H9 (cell line): ENCODE results near the gene TGOLN2. TPM values are rescaled to one million over a fixed set of nuclear protein-coding genes. Genes with fewer than 3 reads are reported as not detected.

Source experiments
- DNase-seq: peaks from one replicate; pipeline ENCODE4 v3.0.0-alpha.2; 2017
- H2AFZ ChIP-seq: one replicate; pipeline ENCODE4 v1.6.1; 2013; ENCODE audit warnings: mild to moderate bottlenecking, low read length, control low read depth, moderate library complexity
- H2AK5ac ChIP-seq: 2 replicates; pipeline ENCODE4 v1.6.1; 2013; ENCODE audit warnings: low read length, control low read depth, mixed read lengths; ENCODE audit not compliant: insufficient read length
- H2BK120ac ChIP-seq: one replicate; pipeline ENCODE4 v1.6.1; 2013; ENCODE audit warnings: low read depth, mild to moderate bottlenecking, low read length, control low read depth, inconsistent platforms; ENCODE audit not compliant: poor library complexity, severe bottlenecking
- H2BK12ac ChIP-seq: 2 replicates; pipeline ENCODE4 v1.6.1; 2013; ENCODE audit warnings: low read length, control low read depth, mixed read lengths, low read depth; ENCODE audit not compliant: insufficient read length
- H2BK15ac ChIP-seq: 2 replicates; pipeline ENCODE4 v1.6.1; 2013; ENCODE audit warnings: low read depth, low read length, control low read depth
- H2BK20ac ChIP-seq: one replicate; pipeline ENCODE4 v1.6.1; 2013; ENCODE audit warnings: low read depth, mild to moderate bottlenecking, low read length, control low read depth, inconsistent platforms; ENCODE audit not compliant: poor library complexity, severe bottlenecking
- H2BK5ac ChIP-seq: 2 replicates; pipeline ENCODE4 v1.6.1; 2013; ENCODE audit warnings: low read length, control low read depth, mixed read lengths; ENCODE audit not compliant: insufficient read length
- H3K14ac ChIP-seq: 2 replicates; pipeline ENCODE4 v1.6.1; 2013; ENCODE audit warnings: low read length, control low read depth; ENCODE audit not compliant: insufficient read depth
- H3K18ac ChIP-seq: 2 replicates; pipeline ENCODE4 v1.6.1; 2013; ENCODE audit warnings: low read depth, mild to moderate bottlenecking, mixed read lengths, low read length, control low read depth; ENCODE audit not compliant: insufficient read length
- H3K23ac ChIP-seq: 2 replicates; pipeline ENCODE4 v1.6.1; 2013; ENCODE audit warnings: low read length, control low read depth, mixed read lengths, low read depth; ENCODE audit not compliant: insufficient read length
- H3K23me2 ChIP-seq: 2 replicates; pipeline ENCODE4 v1.6.1; 2013; ENCODE audit warnings: low read depth, mild to moderate bottlenecking, mixed read lengths, low read length, control low read depth; ENCODE audit not compliant: insufficient read length, poor library complexity, severe bottlenecking
- H3K27ac ChIP-seq: 2 replicates; pipeline ENCODE4 v1.5.1; 2013; ENCODE audit warnings: low read length, control low read depth, mixed read lengths, low read depth; ENCODE audit not compliant: insufficient read length
- H3K27me3 ChIP-seq: 2 replicates; pipeline ENCODE4 v1.6.1; 2013; ENCODE audit warnings: low read length, control low read depth, inconsistent platforms; ENCODE audit not compliant: insufficient read depth
- H3K4ac ChIP-seq: 2 replicates; pipeline ENCODE4 v1.6.1; 2013; ENCODE audit warnings: low read depth, mild to moderate bottlenecking, control low read depth, inconsistent platforms, low read length, moderate library complexity
- H3K4me1 ChIP-seq: 2 replicates; pipeline ENCODE4 v1.6.1; 2013; ENCODE audit warnings: low read length, control low read depth, inconsistent platforms; ENCODE audit not compliant: insufficient read depth
- H3K4me2 ChIP-seq: 2 replicates; pipeline ENCODE4 v1.6.1; 2013; ENCODE audit warnings: low read length, control low read depth, mixed read lengths; ENCODE audit not compliant: insufficient read length, insufficient read depth
- H3K56ac ChIP-seq: 2 replicates; pipeline ENCODE4 v1.6.1; 2013; ENCODE audit warnings: low read depth, mild to moderate bottlenecking, mixed read lengths, low read length, control low read depth; ENCODE audit not compliant: insufficient read length
- H3K79me1 ChIP-seq: 2 replicates; pipeline ENCODE4 v1.6.1; 2013; ENCODE audit warnings: low read depth, mild to moderate bottlenecking, moderate library complexity, low read length, control low read depth, inconsistent platforms; ENCODE audit not compliant: insufficient read depth, poor library complexity, severe bottlenecking
- H3K79me2 ChIP-seq: 2 replicates; pipeline ENCODE4 v1.6.1; 2013; ENCODE audit warnings: low read length, control low read depth, inconsistent platforms; ENCODE audit not compliant: insufficient read depth
- H3K9ac ChIP-seq: 2 replicates; pipeline ENCODE4 v1.6.1; 2013; ENCODE audit warnings: low read length, control low read depth, mixed read lengths; ENCODE audit not compliant: insufficient read length; ENCODE audit errors: extremely low read depth
- H3K9me3 ChIP-seq: one replicate; pipeline ENCODE4 v1.6.1; 2013; ENCODE audit warnings: low read depth, low read length, inconsistent platforms; ENCODE audit not compliant: control insufficient read depth
- H3T11ph ChIP-seq: one replicate; pipeline ENCODE4 v1.6.1; 2013; ENCODE audit warnings: mild to moderate bottlenecking, low read length, control low read depth, inconsistent platforms
- H4K20me1 ChIP-seq: one replicate; pipeline ENCODE4 v1.6.1; 2013; ENCODE audit not compliant: control insufficient read depth, insufficient read length, insufficient read depth
- H4K5ac ChIP-seq: 2 replicates; pipeline ENCODE4 v1.6.1; 2013; ENCODE audit warnings: low read depth, mild to moderate bottlenecking, mixed read lengths, low read length, control low read depth; ENCODE audit not compliant: insufficient read length
- H4K8ac ChIP-seq: replicated peaks from 2 replicates; pipeline ENCODE4 v1.6.1; 2013; ENCODE audit warnings: low read length, control low read depth, mixed read lengths, low read depth; ENCODE audit not compliant: insufficient read length
- H4K91ac ChIP-seq: 2 replicates; pipeline ENCODE4 v1.6.1; 2013; ENCODE audit warnings: low read depth, mild to moderate bottlenecking, moderate library complexity, mixed read lengths, low read length, control low read depth; ENCODE audit not compliant: insufficient read length
- H3K27ac Mint-ChIP-seq, 3 experiments: 2 replicates in 2 of 3; 3 replicates in 1 of 3; pipeline ENCODE4 v1.8.0; 2020 to 2021; ENCODE audit warnings: mixed read lengths in 3 of 3, mild to moderate bottlenecking in 1 of 3, moderate library complexity in 1 of 3
- H3K27me3 Mint-ChIP-seq: 2 replicates; pipeline ENCODE4 v1.8.0; 2021; ENCODE audit warnings: low read depth, mild to moderate bottlenecking, moderate library complexity, mixed read lengths
- H3K36me3 Mint-ChIP-seq, 3 experiments: 2 replicates in 2 of 3; 3 replicates in 1 of 3; pipeline ENCODE4 v1.8.0; 2020 to 2021; ENCODE audit warnings: low read depth in 3 of 3, mixed read lengths in 3 of 3; ENCODE audit not compliant: insufficient read depth in 1 of 3
- H3K4me1 Mint-ChIP-seq, 2 experiments: 2 replicates each; pipeline ENCODE4 v1.8.0; 2020; ENCODE audit warnings: mixed read lengths in 2 of 2
- H3K4me3 Mint-ChIP-seq, 2 experiments: 2 replicates in 1 of 2; 3 replicates in 1 of 2; pipeline ENCODE4 v1.8.0; 2020 to 2021; ENCODE audit warnings: mild to moderate bottlenecking in 2 of 2, mixed read lengths in 2 of 2, moderate library complexity in 1 of 2
- H3K9me3 Mint-ChIP-seq, 2 experiments: 2 replicates in 1 of 2; 3 replicates in 1 of 2; pipeline ENCODE4 v1.8.0; 2020; ENCODE audit warnings: mild to moderate bottlenecking in 2 of 2, mixed read lengths in 2 of 2, moderate library complexity in 1 of 2
- CTCF ChIP-seq: fragments of 200-600 bp; sonication (generic); conservative IDR thresholded peaks from 3 replicates; pipeline ENCODE4 v1.8.0; 2021; ENCODE audit warnings: antibody characterized with exemption, mild to moderate bottlenecking
- WGBS: extraction: QIAGEN DNeasy Blood & Tissue Kit; methylation state at CpG from one replicate; pipeline ENCODE4 v1.1.7; 2013; ENCODE audit warnings: missing lambda C conversion rate, low lambda C conversion rate, mixed read lengths; ENCODE audit not compliant: insufficient read length; ENCODE audit errors: extremely low coverage; 5-methylcytosine and 5-hydroxymethylcytosine counted together
- total RNA-seq: library from RNA; stranded (reverse); gene quantifications from 2 replicates; pipeline ENCODE4 v1.2.1, GENCODE V29; 2021

Gene TGOLN2
- total RNA-seq, 1 experiment from 2014 or later: 47.8 TPM

- Histone ChIP-seq H2BK120ac (no peak overlapping the region), H3K4me1 (peaks cover 4% of the 10 kb centered on the region; the same call in 1 of the 2 replicates), H3K79me2 (no peaks in the 10 kb centered on the region), H3K79me1 (no peaks in the 10 kb centered on the region), H2BK5ac (no peak overlapping the region), H2AK5ac (no peak overlapping the region), H4K5ac (no peak overlapping the region), H3K4ac (no peak overlapping the region), H4K20me1 (no peaks in the 10 kb centered on the region), H3K56ac (no peak overlapping the region), H3K23me2 (no peaks in the 10 kb centered on the region), H4K8ac (no peak overlapping the region), H2BK20ac (no peak overlapping the region), H4K91ac (no peak overlapping the region), H3T11ph (no peak overlapping the region), H3K9me3 (no peaks in the 10 kb centered on the region), H2BK12ac (no peak overlapping the region), H3K23ac (no peak overlapping the region), H3K27ac (no peak overlapping the region), H3K9ac (no peak overlapping the region), H2AFZ (no peak overlapping the region), H3K4me2 (no peak overlapping the region), H3K14ac (no peak overlapping the region), H2BK15ac (no peak overlapping the region), H3K18ac (no peak overlapping the region), H3K27me3 (no peaks in the 10 kb centered on the region)
- no CpG with 5 or more reads among the region's 30 CpGs for WGBS
- TF ChIP-seq CTCF: no peak
- peaks cover 8% of the 10 kb centered on the region for H3K27me3 Mint-ChIP-seq
- DNase-seq: no peak
- H3K4me1 Mint-ChIP-seq: peaks cover 11 to 17% of the 10 kb centered on the region in 2 experiments
- no peak overlapping the region; a peak in 1 of 7 replicates for H3K27ac Mint-ChIP-seq
- H3K4me3 Mint-ChIP-seq: no peak overlapping the region
- peaks cover 0 to 22% (median 2%) of the 10 kb centered on the region in 3 experiments; a peak in 3 of 7 replicates for H3K36me3 Mint-ChIP-seq
- H3K9me3 Mint-ChIP-seq: no peaks in the 10 kb centered on the region
These were observed 13.7 kb upstream of the TGOLN2 start for GRCh38 chr2:85341269-85342029.
